HCEC 1CT (cell line): ENCODE measurements around the gene PCDHGA9.
"Not testable (repeated sequence)": the region's sequence is repeated elsewhere in the genome, so short reads cannot be mapped to it uniquely, and the experiment has no call there.

Source experiments
- DNase-seq: peaks from one replicate; pipeline ENCODE4 v3.0.0-alpha.2; 2017

The PCDHGA9 gene

GRCh38 chr5:141402553-141403243, at the start of gene PCDHGA9:
Gene PCDHGA9 (plus strand): TSS chr5:141402778. CDS start chr5:141402953, 175 bp downstream.
- peak; percentile 42 for DNase-seq

- no peak for DNase-seq
These were observed 47.6 kb upstream of the PCDHGA9 start, which contains the start of gene PCDHGA4 for GRCh38 chr5:141354900-141355469. Gene PCDHGA4 (plus strand): TSS chr5:141355021. CDS start chr5:141355108, 87 bp downstream.

- DNase-seq: no peak
These were observed 46.9 kb upstream of the PCDHGA9 start for GRCh38 chr5:141355641-141356040.

- DNase-seq: no peak
These were observed 46.4 kb upstream of the PCDHGA9 start for GRCh38 chr5:141356133-141356532.

- DNase-seq: no peak
These were observed 45.6 kb upstream of the PCDHGA9 start for GRCh38 chr5:141356950-141357349.

GRCh38 chr5:141359790-141360426, 42.7 kb upstream of the PCDHGA9 start, which contains the start of gene PCDHGB2:
Gene PCDHGB2 (plus strand): TSS chr5:141359994. CDS start chr5:141360136, 142 bp downstream.
- peak; percentile 53 for DNase-seq

GRCh38 chr5:141360685-141361084, 41.9 kb upstream of the PCDHGA9 start:
- DNase-seq: no peak

GRCh38 chr5:141362719-141363118, 39.9 kb upstream of the PCDHGA9 start:
- no peak for DNase-seq

GRCh38 chr5:141363952-141364660, 38.5 kb upstream of the PCDHGA9 start, which contains the start of gene PCDHGA5:
Gene PCDHGA5 (plus strand): TSS chr5:141364162. CDS start chr5:141364331, 169 bp downstream.
- DNase-seq: no peak

- no peak for DNase-seq
These were observed 36.3 kb upstream of the PCDHGA9 start for GRCh38 chr5:141366016-141366896.

- DNase-seq: peak; percentile 77
These were observed 32.4 kb upstream of the PCDHGA9 start, which contains the start of gene PCDHGB3 for GRCh38 chr5:141369994-141370848. Gene PCDHGB3 (plus strand): TSS chr5:141370242. CDS start chr5:141370395, 153 bp downstream.

- DNase-seq: no peak
These were observed 30.8 kb upstream of the PCDHGA9 start for GRCh38 chr5:141371572-141372475.

GRCh38 chr5:141373673-141374317, 28.8 kb upstream of the PCDHGA9 start, which contains the start of gene PCDHGA6:
Gene PCDHGA6 (plus strand): TSS chr5:141373891. CDS start chr5:141374084, 193 bp downstream.
- peak; percentile 32 for DNase-seq

GRCh38 chr5:141374627-141375026, 28.0 kb upstream of the PCDHGA9 start:
- no peak for DNase-seq

- not testable (repeated sequence) for DNase-seq
These were observed 27.0 kb upstream of the PCDHGA9 start for GRCh38 chr5:141375444-141376155.

- peak; percentile 63 for DNase-seq
These were observed 19.9 kb upstream of the PCDHGA9 start, which contains the start of gene PCDHGA7 for GRCh38 chr5:141382469-141383294. Gene PCDHGA7 (plus strand): TSS chr5:141382742. CDS start chr5:141382900, 158 bp downstream.

- no peak for DNase-seq
These were observed 19.2 kb upstream of the PCDHGA9 start for GRCh38 chr5:141383345-141383744.
